GM12873 (cell line): ENCODE data around the gene CPN1.

Experiments used
- CTCF ChIP-seq: IDR thresholded peaks from 2 replicates; pipeline ENCODE4 v1.5.1; 2012; ENCODE audit warnings: low read depth, mild to moderate bottlenecking, moderate library complexity, low read length, control low read depth; ENCODE audit not compliant: insufficient read depth; ENCODE audit errors: missing control alignments

The CPN1 gene

GRCh38 chr10:100072514-100072913, 9.2 kb downstream of the CPN1 start:
- no peak for TF ChIP-seq CTCF

GRCh38 chr10:100071529-100071928, 10.1 kb downstream of the CPN1 start:
- TF ChIP-seq CTCF, result no peak

- TF ChIP-seq CTCF, result no peak
These were observed 14.2 kb downstream of the CPN1 start for GRCh38 chr10:100067466-100067865.

- TF ChIP-seq CTCF, result no peak
These were observed 16.5 kb downstream of the CPN1 start for GRCh38 chr10:100065084-100065660.

- no peak for TF ChIP-seq CTCF
These were observed 20.3 kb downstream of the CPN1 start for GRCh38 chr10:100061401-100061800.

GRCh38 chr10:100057948-100058347, 23.7 kb downstream of the CPN1 start:
- TF ChIP-seq CTCF, result no peak

- no peak for TF ChIP-seq CTCF
These were observed 27.8 kb downstream of the CPN1 start for GRCh38 chr10:100053686-100054460.
